H1 (cell line): ENCODE measurements around the gene LOXHD1. TPM values are rescaled to one million over a fixed set of nuclear protein-coding genes. Genes with fewer than 3 reads are reported as not detected.

Experiments
- CTCF ChIA-PET: fragments of 300-600 bp; sonication (Branson Sonifier 250); formaldehyde crosslinking; loops from one replicate; lab custom pipeline; 2021; ENCODE audit not compliant: partially characterized antibody; lab: Charles Lee
- POLR2A ChIA-PET: fragments of 300-600 bp; sonication (Branson Sonifier 250); formaldehyde crosslinking; loops from one replicate; lab custom pipeline; 2021; ENCODE audit warnings: inconsistent platforms; ENCODE audit not compliant: partially characterized antibody; lab: Charles Lee
- DNase-seq, 2 experiments: peaks; one replicate each; pipeline versions ENCODE4 v3.0.0 to v3.0.0-alpha.2; 2010 to 2022; ENCODE audit warnings: low spot score in 2 of 2, low read depth in 1 of 2, mixed read lengths in 1 of 2
- FAIRE-seq: peaks from 2 replicates; lab custom pipeline; 2011; peaks lifted over from hg19 to GRCh38; lab: Jason Lieb, UNC
- H2AFZ ChIP-seq: 2 replicates; pipeline ENCODE4 v1.8.1; 2012; ENCODE audit warnings: low read length, inconsistent platforms
- H2AK5ac ChIP-seq: 2 replicates; pipeline ENCODE4 v1.6.1; 2013; ENCODE audit warnings: low read depth, low read length
- H2BK120ac ChIP-seq: replicated peaks from 2 replicates; pipeline ENCODE3; 2013; ENCODE audit warnings: low read depth, low read length, inconsistent platforms
- H2BK12ac ChIP-seq: 2 replicates; pipeline ENCODE4 v1.6.1; 2013; ENCODE audit warnings: low read depth, low read length
- H2BK15ac ChIP-seq: 2 replicates; pipeline ENCODE4 v1.6.1; 2013; ENCODE audit warnings: low read length
- H2BK20ac ChIP-seq: 2 replicates; pipeline ENCODE4 v1.6.1; 2013; ENCODE audit warnings: low read length
- H2BK5ac ChIP-seq: 2 replicates; pipeline ENCODE4 v1.6.1; 2013; ENCODE audit warnings: low read depth, low read length
- H3K14ac ChIP-seq: 2 replicates; pipeline ENCODE4 v1.6.1; 2013; ENCODE audit warnings: inconsistent platforms; ENCODE audit not compliant: insufficient read length
- H3K18ac ChIP-seq: 2 replicates; pipeline ENCODE4 v1.6.1; 2013; ENCODE audit warnings: low read length; ENCODE audit errors: extremely low read depth
- H3K23ac ChIP-seq: 2 replicates; pipeline ENCODE4 v1.6.1; 2013; ENCODE audit warnings: inconsistent platforms; ENCODE audit not compliant: insufficient read length
- H3K23me2 ChIP-seq: 2 replicates; pipeline ENCODE4 v1.6.1; 2013; ENCODE audit warnings: low read depth, low read length
- H3K27ac ChIP-seq: 2 replicates; pipeline ENCODE4 v1.6.1; 2011; ENCODE audit warnings: low read depth, low read length, inconsistent platforms
- H3K27me3 ChIP-seq, 4 experiments: replicated peaks in 1 of 4; 1 replicate in 1 of 4; 2 replicates in 3 of 4; pipeline versions ENCODE4 v1.6.1 to v1.8.1; 2011 to 2013; ENCODE audit warnings: low read length in 3 of 4, mild to moderate bottlenecking in 3 of 4, inconsistent platforms in 2 of 4, mixed read lengths in 2 of 4, moderate library complexity in 1 of 4; ENCODE audit not compliant: control insufficient read depth in 3 of 4, insufficient read depth in 3 of 4; ENCODE audit errors: extremely low read depth in 1 of 4
- H3K36me3 ChIP-seq, 4 experiments: 2 replicates each; pipeline versions ENCODE4 v1.6.1 to v1.8.1; 2011 to 2013; ENCODE audit warnings: mild to moderate bottlenecking in 4 of 4, low read length in 3 of 4, moderate library complexity in 2 of 4, control low read depth in 1 of 4, inconsistent platforms in 1 of 4; ENCODE audit not compliant: insufficient read depth in 4 of 4, control insufficient read depth in 2 of 4
- H3K4ac ChIP-seq: replicated peaks from 2 replicates; pipeline ENCODE3; 2013; ENCODE audit warnings: low read length, low read depth, mixed read lengths, inconsistent platforms; ENCODE audit not compliant: insufficient read length
- H3K4me1 ChIP-seq, 4 experiments: replicated peaks in 1 of 4; 1 replicate in 1 of 4; 2 replicates in 3 of 4; pipeline versions ENCODE4 v1.6.1 to v1.8.1; 2011 to 2013; ENCODE audit warnings: low read length in 3 of 4, inconsistent platforms in 2 of 4, mixed read lengths in 1 of 4; ENCODE audit not compliant: insufficient read depth in 4 of 4, control insufficient read depth in 3 of 4
- H3K4me2 ChIP-seq, 2 experiments: 2 replicates each; pipeline versions ENCODE4 v1.6.1 to v1.8.1; 2011 to 2013; ENCODE audit warnings: low read depth in 2 of 2, low read length in 2 of 2, control low read depth in 1 of 2, inconsistent platforms in 1 of 2, mild to moderate bottlenecking in 1 of 2; ENCODE audit not compliant: insufficient read depth in 1 of 2
- H3K4me3 ChIP-seq, 4 experiments: fragments of 200-600, 300-600 bp in 1 of 4; sonication (generic), shearing (Covaris generic), sonication (Bioruptor Twin) in 1 of 4; 2 replicates each; pipeline versions ENCODE4 v1.5.1 to v1.8.1; 2011 to 2016; ENCODE audit warnings: low read length in 4 of 4, low read depth in 3 of 4, control low read depth in 2 of 4, inconsistent platforms in 2 of 4, mild to moderate bottlenecking in 2 of 4, mixed read lengths in 1 of 4, moderate library complexity in 1 of 4; ENCODE audit not compliant: insufficient read depth in 2 of 4; ENCODE audit errors: extremely low read depth in 1 of 4
- H3K56ac ChIP-seq: replicated peaks from 2 replicates; pipeline ENCODE3; 2013; ENCODE audit warnings: low read depth, mild to moderate bottlenecking, mixed read lengths, low read length, inconsistent platforms; ENCODE audit not compliant: insufficient read length
- H3K79me1 ChIP-seq: 2 replicates; pipeline ENCODE4 v1.6.1; 2013; ENCODE audit warnings: low read depth, low read length, control low read depth
- H3K79me2 ChIP-seq, 2 experiments: 2 replicates each; pipeline versions ENCODE4 v1.6.1 to v1.8.1; 2012 to 2013; ENCODE audit warnings: low read length in 2 of 2, mild to moderate bottlenecking in 2 of 2, inconsistent platforms in 1 of 2; ENCODE audit not compliant: insufficient read depth in 2 of 2, control insufficient read depth in 1 of 2
- H3K9ac ChIP-seq, 4 experiments: replicated peaks in 1 of 4; 1 replicate in 1 of 4; 2 replicates in 3 of 4; pipeline versions ENCODE4 v1.6.1 to v1.8.1; 2011 to 2013; ENCODE audit warnings: low read depth in 3 of 4, low read length in 3 of 4, control low read depth in 2 of 4, mild to moderate bottlenecking in 2 of 4, moderate library complexity in 2 of 4, inconsistent platforms in 1 of 4; ENCODE audit errors: extremely low read depth in 1 of 4
- H3K9me3 ChIP-seq, 2 experiments: 2 replicates each; pipeline versions ENCODE4 v1.6.1 to v1.8.1; 2012 to 2013; ENCODE audit warnings: mild to moderate bottlenecking in 2 of 2, moderate library complexity in 2 of 2, control low read depth in 1 of 2, inconsistent platforms in 1 of 2, low read depth in 1 of 2, low read length in 1 of 2, mixed read lengths in 1 of 2; ENCODE audit not compliant: insufficient read depth in 2 of 2
- H4K20me1 ChIP-seq, 2 experiments: replicated peaks in 1 of 2; 2 replicates each; pipeline versions ENCODE3 to v1.8.1; 2011 to 2013; ENCODE audit warnings: inconsistent platforms in 2 of 2, low read length in 2 of 2, mild to moderate bottlenecking in 1 of 2; ENCODE audit not compliant: insufficient read depth in 2 of 2, control insufficient read depth in 1 of 2
- H4K5ac ChIP-seq: 2 replicates; pipeline ENCODE4 v1.6.1; 2013; ENCODE audit warnings: low read length, low read depth, mixed read lengths, inconsistent platforms; ENCODE audit not compliant: insufficient read length
- H4K8ac ChIP-seq: 2 replicates; pipeline ENCODE4 v1.8.0; 2013; ENCODE audit warnings: mild to moderate bottlenecking, moderate library complexity, low read length, inconsistent platforms; ENCODE audit not compliant: insufficient read depth; ENCODE audit errors: extremely low read depth
- H4K91ac ChIP-seq: replicated peaks from 2 replicates; pipeline ENCODE3; 2013; ENCODE audit warnings: low read length, mixed read lengths, inconsistent platforms; ENCODE audit not compliant: insufficient read length
- HDAC6 ChIP-seq: IDR thresholded peaks from one replicate; pipeline ENCODE4 v1.7.1; 2012; ENCODE audit warnings: low read depth, mild to moderate bottlenecking, inconsistent platforms, low read length, moderate library complexity
- SP4 ChIP-seq: IDR thresholded peaks from 2 replicates; pipeline ENCODE4 v1.6.1; 2012; ENCODE audit warnings: low read length, inconsistent platforms
- TAF7 ChIP-seq: optimal IDR thresholded peaks from 2 replicates; pipeline ENCODE3; 2011; ENCODE audit warnings: low read depth, mild to moderate bottlenecking, inconsistent platforms, low read length, moderate library complexity, borderline replicate concordance
- TBP ChIP-seq: IDR thresholded peaks from 2 replicates; pipeline ENCODE4 v1.6.1; 2011; ENCODE audit warnings: low read depth, low read length, improper control_type of control experiment
- TEAD4 ChIP-seq: IDR thresholded peaks from 2 replicates; pipeline ENCODE4 v1.6.1; 2012; ENCODE audit warnings: low read depth, low read length, inconsistent platforms, mixed read lengths
- WGBS, 2 experiments: shearing (Covaris generic) in 1 of 2; methylation state at CpG; one replicate each; pipeline versions ENCODE4 v1.1.6 to v1.1.7; 2013 to 2015; ENCODE audit warnings: low lambda C conversion rate in 2 of 2, mixed read lengths in 2 of 2, inconsistent platforms in 1 of 2, low coverage in 1 of 2, missing lambda C conversion rate in 1 of 2; ENCODE audit not compliant: insufficient replicate concordance in 2 of 2, insufficient coverage in 1 of 2, insufficient read length in 1 of 2; ENCODE audit errors: extremely low coverage in 1 of 2, missing lambda C conversion rate in 1 of 2; 5-methylcytosine and 5-hydroxymethylcytosine counted together
- polyA plus RNA-seq, 7 experiments: library from polyadenylated mRNA; depleted of rRNA in 3 of 7; stranded (reverse) in 5 of 7; unstranded in 2 of 7; fragments of >200 nt in 5 of 7; fragments of 200-250 nt in 2 of 7; gene quantifications; 1 replicate in 5 of 7; 2 replicates in 1 of 7; 4 replicates in 1 of 7; pipeline versions ENCODE4 v1.2.1 to v1.2.3, GENCODE V29; 2011 to 2013; ENCODE audit warnings: missing spikeins in 2 of 7, mixed read lengths in 2 of 7
- total RNA-seq: library from RNA; stranded (reverse); fragmentation: NEBNext Ultra II Directional; extraction: Animal tissue kit (Norgen Biotek cat#: 25700); gene quantifications from 2 replicates; pipeline ENCODE4 v1.2.1, GENCODE V29; 2021

Gene LOXHD1
- total and polyA plus RNA-seq, 2 of the 8 experiments (the other 6 are each of a cell fraction or from before 2014, with no cell fraction given): 0.02 TPM; not detected in 1

DNA sequence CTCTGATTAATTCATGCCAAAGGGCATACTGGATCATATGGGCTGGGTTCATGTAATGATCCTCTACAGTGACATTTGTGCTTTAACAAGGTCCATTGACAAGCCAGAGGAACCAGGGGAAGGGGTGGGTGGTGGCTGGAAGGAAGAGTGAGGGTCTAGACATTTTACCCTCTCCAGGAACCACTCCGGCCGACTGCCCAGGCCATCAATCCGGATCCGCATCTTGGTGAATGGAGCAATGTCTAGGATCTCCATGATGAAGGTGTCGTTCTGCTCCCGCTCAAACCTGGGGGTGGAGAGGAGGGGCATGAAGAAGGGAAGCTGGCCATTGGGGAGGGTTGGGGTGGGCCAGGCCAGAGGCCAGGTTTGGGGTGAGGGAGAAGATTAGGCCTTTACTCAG lies 147.5 kb downstream of the LOXHD1 start:
- no peaks in the 10 kb centered on the region for H3K79me1 ChIP-seq
- H2BK15ac ChIP-seq: no peak overlapping the region
- CTCF ChIA-PET: interaction anchor here (1.0 to 8.1 kb wide), 6 partner anchors 9 to 228 kb away, joined by 3 to 49 read pairs (median 4); no protein-coding TSS in a partner anchor
- no peak overlapping the region for H3K14ac ChIP-seq
- H3K18ac ChIP-seq: no peak overlapping the region
- POLR2A ChIA-PET: interaction anchor here (0.8 to 0.9 kb wide), 2 partner anchors 116 to 170 kb away, joined by 3 to 4 read pairs; no protein-coding TSS in a partner anchor
- H2BK120ac ChIP-seq: no peak overlapping the region
- H2AK5ac ChIP-seq: no peak overlapping the region
- no peak overlapping the region for H4K8ac ChIP-seq
- H3K23me2 ChIP-seq: no peaks in the 10 kb centered on the region
- no peak overlapping the region for H3K4me2 ChIP-seq
- no peak overlapping the region for H3K23ac ChIP-seq
- 93% methylated on average over 6 of the region's 6 CpGs; no CpG with 5 or more reads in 1 of the 2 experiments for WGBS, 2 experiments
- no peak overlapping the region for H2BK20ac ChIP-seq
- no peak overlapping the region for H2AFZ ChIP-seq
- no peaks in the 10 kb centered on the region for H4K20me1 ChIP-seq
- no peak overlapping the region for H3K4ac ChIP-seq
- TF ChIP-seq TAF7: no peak
- TF ChIP-seq TEAD4: no peak
- TF ChIP-seq HDAC6: no peak
- no peak for TF ChIP-seq TBP
- no peak for TF ChIP-seq SP4
- H3K9me3 ChIP-seq: no peaks in the 10 kb centered on the region
- no peak for FAIRE-seq
- no peaks in the 10 kb centered on the region for H3K79me2 ChIP-seq
- H2BK12ac ChIP-seq: no peak overlapping the region
- H3K36me3 ChIP-seq: no peaks in the 10 kb centered on the region
- H4K5ac ChIP-seq: no peak overlapping the region
- H3K4me3 ChIP-seq: no peak overlapping the region
- no peaks in the 10 kb centered on the region; a peak in 1 of 7 replicates for H3K27me3 ChIP-seq
- H3K9ac ChIP-seq: no peak overlapping the region
- H3K27ac ChIP-seq: no peak overlapping the region
- DNase-seq: no peak
- H4K91ac ChIP-seq: no peak overlapping the region
- H3K4me1 ChIP-seq: no peaks in the 10 kb centered on the region
- H3K56ac ChIP-seq: no peak overlapping the region
- H2BK5ac ChIP-seq: no peak overlapping the region
